Upper lobe of left lung (tissue), 6 donors: Measurements from ENCODE around the gene HRH1. TPM values are rescaled to one million over a fixed set of nuclear protein-coding genes. Genes with fewer than 3 reads are reported as not detected.
"Not testable (repeated sequence)": the region's sequence is repeated elsewhere in the genome, so short reads cannot be mapped to it uniquely, and the experiment has no call there.

Experiments
- ATAC-seq, 2 donors: fragments of 200-7000 bp; cut with Tn5 transposase; one replicate each; pipeline ENCODE4 v1.9.1; 2022; ENCODE audit warnings: mild to moderate bottlenecking in 2 of 2, moderate library complexity in 2 of 2; ENCODE audit not compliant: low FRiP score in 2 of 2
- DNase-seq, 2 donors: peaks; one replicate each; pipeline ENCODE4 v3.0.0-alpha.2; 2019 to 2020
- H3K27ac ChIP-seq, 4 donors: fragments of 200-600 bp; sonication (generic); one replicate each; pipeline ENCODE4 v1.5.1; 2016 to 2019
- H3K27me3 ChIP-seq, 4 donors: fragments of 200-600 bp; sonication (generic); one replicate each; pipeline ENCODE4 v1.5.1; 2017 to 2019
- H3K36me3 ChIP-seq, 4 donors: fragments of 200-600 bp; sonication (generic); one replicate each; pipeline ENCODE4 v1.5.1; 2016 to 2019
- H3K4me1 ChIP-seq, 4 donors: fragments of 200-600 bp; sonication (generic); one replicate each; pipeline ENCODE4 v1.5.1; 2018 to 2019
- H3K4me3 ChIP-seq, 4 donors: fragments of 200-600 bp; sonication (generic); one replicate each; pipeline ENCODE4 v1.5.1; 2017 to 2019; ENCODE audit warnings: mild to moderate bottlenecking in 2 of 4, moderate library complexity in 1 of 4
- H3K9me3 ChIP-seq, 4 donors: fragments of 200-600 bp; sonication (generic); one replicate each; pipeline ENCODE4 v1.5.1; 2018 to 2019
- EP300 ChIP-seq, 4 donors: sonication (generic); formaldehyde crosslinking; IDR thresholded peaks; one replicate each; pipeline ENCODE4 v1.5.1; 2017; ENCODE audit warnings: antibody characterized with exemption in 4 of 4, control low read depth in 2 of 4
- POLR2A ChIP-seq, 4 donors: fragments of 450-650 bp; IDR thresholded peaks; one replicate each; pipeline ENCODE4 v1.5.1; 2016 to 2017; ENCODE audit warnings: antibody characterized with exemption in 4 of 4, mild to moderate bottlenecking in 2 of 4
- POLR2AphosphoS5 ChIP-seq, 2 donors: sonication (generic); formaldehyde crosslinking; IDR thresholded peaks; one replicate each; pipeline ENCODE4 v1.5.1; 2017; ENCODE audit warnings: antibody characterized with exemption in 2 of 2
- WGBS, 2 donors: methylation state at CpG; one replicate each; pipeline ENCODE4 v1.1.5; 2017 to 2018; 5-methylcytosine and 5-hydroxymethylcytosine counted together
- total RNA-seq, 6 donors: library from RNA; depleted of rRNA in 4 of 6; stranded (reverse); fragments of >200 nt in 4 of 6; gene quantifications; one replicate each; pipeline versions ENCODE4 v1.1.0 to v1.2.1, GENCODE V29; 2016 to 2021
- TF ChIP-seq, protein P1 (sequence below), 6 experiments: fragments of 450-650 bp in 4 of 6; fragments of 200-600 bp in 2 of 6; sonication (generic) in 2 of 6; IDR thresholded peaks; one replicate each; pipeline ENCODE4 v1.5.1; 2016 to 2019; ENCODE audit warnings: antibody characterized with exemption in 6 of 6
- donor health status: DM: no; HTN: no; CAD: no; lungs with moderate emphysema.
- donor health status: DM: no; HTN: yes; CAD: no; lungs with severe emphysema.

The HRH1 gene, protein sequence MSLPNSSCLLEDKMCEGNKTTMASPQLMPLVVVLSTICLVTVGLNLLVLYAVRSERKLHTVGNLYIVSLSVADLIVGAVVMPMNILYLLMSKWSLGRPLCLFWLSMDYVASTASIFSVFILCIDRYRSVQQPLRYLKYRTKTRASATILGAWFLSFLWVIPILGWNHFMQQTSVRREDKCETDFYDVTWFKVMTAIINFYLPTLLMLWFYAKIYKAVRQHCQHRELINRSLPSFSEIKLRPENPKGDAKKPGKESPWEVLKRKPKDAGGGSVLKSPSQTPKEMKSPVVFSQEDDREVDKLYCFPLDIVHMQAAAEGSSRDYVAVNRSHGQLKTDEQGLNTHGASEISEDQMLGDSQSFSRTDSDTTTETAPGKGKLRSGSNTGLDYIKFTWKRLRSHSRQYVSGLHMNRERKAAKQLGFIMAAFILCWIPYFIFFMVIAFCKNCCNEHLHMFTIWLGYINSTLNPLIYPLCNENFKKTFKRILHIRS
- total RNA-seq = 10 to 100 TPM in 1 of 6 donors, 1 to 10 TPM in 5; 2.9 to 13.4 (median 3.7) TPM

DNA sequence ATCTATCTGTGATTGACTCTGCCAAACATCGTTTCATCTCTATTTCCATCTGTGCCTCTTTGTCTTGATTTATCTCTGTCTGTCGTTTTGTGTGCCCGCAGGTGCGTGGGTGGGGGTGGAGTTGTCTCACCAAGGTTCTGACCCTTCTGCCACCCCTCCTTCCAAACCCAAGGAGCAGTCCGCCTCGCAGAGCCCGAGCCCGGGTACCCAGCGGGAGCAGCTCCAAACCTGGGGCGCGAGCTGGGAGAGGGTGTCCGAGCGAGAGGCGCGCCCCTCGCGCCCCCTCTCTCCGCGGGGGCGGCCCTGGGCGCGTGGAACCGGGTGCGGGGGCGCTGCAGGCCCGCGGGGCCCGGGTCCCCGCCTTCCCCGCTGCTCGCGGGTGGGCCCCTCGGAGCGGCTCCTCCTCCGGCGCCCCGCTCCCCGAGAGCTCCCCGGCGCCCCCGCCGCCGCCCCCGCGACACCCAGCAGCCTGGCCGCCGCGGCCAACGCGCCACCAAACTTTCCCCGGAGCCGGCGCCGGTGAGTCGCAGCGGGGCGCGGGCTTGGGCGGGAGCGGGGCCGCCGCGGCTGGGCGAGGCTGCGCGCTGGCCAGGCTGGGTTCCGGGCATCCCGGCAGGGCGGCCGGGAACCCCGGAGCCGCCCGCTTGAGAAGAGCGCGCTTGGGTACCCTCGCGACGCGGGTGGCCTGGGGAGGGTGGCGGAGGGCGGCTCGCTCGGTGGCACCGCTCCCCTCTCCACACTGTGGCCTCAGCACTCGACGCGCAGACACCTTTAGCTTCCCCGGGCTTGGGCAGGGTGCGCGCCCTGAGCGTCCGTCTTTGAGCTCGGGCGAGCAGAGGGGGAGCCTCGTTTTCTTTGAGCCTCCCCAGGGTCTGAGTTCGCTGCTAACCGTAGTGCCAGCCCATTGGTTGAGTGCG is at the start of gene HRH1:
HRH1 (plus strand) TSS at position 458 of the 917 bp plus-strand sequence. CDS start 104,545 bp downstream, outside the sequence.
- H3K27me3 ChIP-seq = peaks cover 0 to 4% (median 0%) of the 10 kb centered on the region in 4 donors
- no peaks in the 10 kb centered on the region for H3K36me3 ChIP-seq
- TF ChIP-seq POLR2AphosphoS5 (IDR thresholded peaks at IDR 0.05) = no peak
- TF ChIP-seq POLR2A (IDR thresholded peaks at IDR 0.05) = peak in 1 of 4 donors; percentile 20
- ATAC-seq (peak; percentile 35 to 74), DNase-seq (peak in 1 of 2 donors; percentile 88)
- peaks cover 11 to 24% (median 20%) of the 10 kb centered on the region in 4 donors for H3K4me1 ChIP-seq
- no peaks in the 10 kb centered on the region for H3K9me3 ChIP-seq
- peak within 1 kb of the TSS; percentile 28 to 61 (median 51) for H3K4me3 ChIP-seq
- peak within 1 kb of the TSS; percentile 7 to 67 (median 59) for H3K27ac ChIP-seq
- 5 to 6% methylated on average over 5 to 29 of the region's 98 CpGs for WGBS, 2 donors

DNA sequence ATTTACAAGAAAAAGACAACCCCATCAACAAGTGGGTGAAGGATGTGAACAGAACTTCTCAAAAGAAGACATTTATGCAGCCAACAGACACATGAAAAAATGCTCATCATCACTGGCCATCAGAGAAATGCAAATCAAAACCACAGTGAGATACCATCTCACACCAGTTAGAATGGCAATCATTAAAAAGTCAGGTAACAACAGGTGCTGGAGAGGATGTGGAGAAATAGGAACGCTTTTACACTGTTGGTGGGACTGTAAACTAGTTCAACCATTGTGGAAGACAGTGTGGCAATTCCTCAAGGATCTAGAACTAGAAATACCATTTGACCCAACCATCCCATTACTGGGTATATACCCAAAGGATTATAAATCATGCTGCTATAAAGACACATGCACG is 41.0 kb upstream of the HRH1 start:
- H3K4me3 ChIP-seq, H3K4me1 ChIP-seq, H3K9me3 ChIP-seq, ATAC-seq, H3K36me3 ChIP-seq, DNase-seq, H3K27ac ChIP-seq, H3K27me3 ChIP-seq: not testable (repeated sequence)
- WGBS, 2 donors = 94 to 100% methylated on average over 2 of the region's 2 CpGs

DNA sequence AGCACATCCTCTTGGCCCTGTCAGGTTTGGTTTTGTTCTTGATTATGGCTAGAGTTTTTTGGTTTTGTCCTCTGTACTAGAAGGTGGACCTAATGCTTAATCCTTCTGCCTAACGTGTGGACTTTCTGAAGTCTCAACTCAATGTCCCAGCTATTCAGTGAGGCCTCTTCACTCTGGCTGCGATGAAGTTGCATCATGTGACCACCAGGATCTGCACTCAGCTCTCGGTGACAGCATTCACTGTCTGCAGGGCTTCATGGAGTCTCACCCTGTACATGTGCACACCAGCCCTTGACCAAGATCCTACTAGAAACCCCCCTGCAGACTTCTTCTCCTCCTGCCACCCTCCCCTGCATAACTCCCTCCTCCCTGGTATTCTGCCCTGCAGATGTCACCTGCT is 38.7 kb upstream of the HRH1 start:
- Histone ChIP-seq H3K27me3 (no peaks in the 10 kb centered on the region), H3K4me3 (no peak overlapping the region), H3K27ac (no peak overlapping the region), H3K36me3 (no peaks in the 10 kb centered on the region), H3K9me3 (peaks cover 0 to 3% (median 0%) of the 10 kb centered on the region in 4 donors), H3K4me1 (no peaks in the 10 kb centered on the region)
- ATAC-seq (no peak), DNase-seq (no peak)
- WGBS, 2 donors = 79 to 83% methylated on average over 3 of the region's 3 CpGs
- TF ChIP-seq POLR2A (IDR thresholded peaks at IDR 0.05) = no peak
- TF ChIP-seq POLR2AphosphoS5 (IDR thresholded peaks at IDR 0.05) = no peak
- TF ChIP-seq, protein P1, sequence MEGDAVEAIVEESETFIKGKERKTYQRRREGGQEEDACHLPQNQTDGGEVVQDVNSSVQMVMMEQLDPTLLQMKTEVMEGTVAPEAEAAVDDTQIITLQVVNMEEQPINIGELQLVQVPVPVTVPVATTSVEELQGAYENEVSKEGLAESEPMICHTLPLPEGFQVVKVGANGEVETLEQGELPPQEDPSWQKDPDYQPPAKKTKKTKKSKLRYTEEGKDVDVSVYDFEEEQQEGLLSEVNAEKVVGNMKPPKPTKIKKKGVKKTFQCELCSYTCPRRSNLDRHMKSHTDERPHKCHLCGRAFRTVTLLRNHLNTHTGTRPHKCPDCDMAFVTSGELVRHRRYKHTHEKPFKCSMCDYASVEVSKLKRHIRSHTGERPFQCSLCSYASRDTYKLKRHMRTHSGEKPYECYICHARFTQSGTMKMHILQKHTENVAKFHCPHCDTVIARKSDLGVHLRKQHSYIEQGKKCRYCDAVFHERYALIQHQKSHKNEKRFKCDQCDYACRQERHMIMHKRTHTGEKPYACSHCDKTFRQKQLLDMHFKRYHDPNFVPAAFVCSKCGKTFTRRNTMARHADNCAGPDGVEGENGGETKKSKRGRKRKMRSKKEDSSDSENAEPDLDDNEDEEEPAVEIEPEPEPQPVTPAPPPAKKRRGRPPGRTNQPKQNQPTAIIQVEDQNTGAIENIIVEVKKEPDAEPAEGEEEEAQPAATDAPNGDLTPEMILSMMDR (IDR thresholded peaks at IDR 0.05) = no peak
- no peak for TF ChIP-seq EP300 (IDR thresholded peaks at IDR 0.05)

DNA sequence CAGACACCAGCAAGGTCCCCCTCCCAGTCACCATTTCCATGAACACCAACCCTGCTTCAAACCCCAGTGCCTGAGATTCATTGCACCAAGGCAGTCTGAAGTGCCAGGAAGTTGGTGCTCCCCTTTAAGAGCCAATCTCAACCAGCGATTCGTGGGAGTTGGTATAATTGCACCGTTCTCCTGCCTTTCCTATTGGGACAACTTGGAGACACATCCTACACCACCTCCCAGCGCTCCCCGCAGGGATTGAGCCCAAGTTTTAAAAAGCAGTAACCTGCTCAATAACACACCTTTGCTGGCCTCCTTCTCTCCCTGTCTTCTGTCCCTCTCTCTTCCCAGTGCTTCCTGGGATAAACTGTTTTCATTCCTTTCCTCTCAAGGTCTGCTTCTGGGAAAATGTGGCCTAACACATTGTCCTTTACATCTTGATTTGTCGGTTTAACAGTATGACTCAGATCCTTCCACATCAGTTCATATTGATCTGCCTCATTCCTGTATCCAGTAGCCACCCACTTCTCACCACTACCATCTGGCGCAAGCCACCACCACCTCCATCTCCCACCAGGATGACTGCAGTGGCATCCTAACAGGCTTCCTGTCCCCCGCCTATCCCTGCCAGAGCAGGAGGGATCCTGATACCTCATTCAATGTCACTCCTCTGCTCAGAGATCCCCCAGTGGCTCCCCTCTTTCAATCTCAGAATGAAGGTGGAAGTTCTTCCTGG is 37.8 kb upstream of the HRH1 start:
- no peak overlapping the region for H3K27ac ChIP-seq
- WGBS, 2 donors = 87 to 89% methylated on average over 8 of the region's 8 CpGs
- no peaks in the 10 kb centered on the region for H3K36me3 ChIP-seq
- H3K27me3 ChIP-seq = no peaks in the 10 kb centered on the region
- TF ChIP-seq POLR2AphosphoS5 (IDR thresholded peaks at IDR 0.05) (no peak), EP300 (IDR thresholded peaks at IDR 0.05) (no peak), POLR2A (IDR thresholded peaks at IDR 0.05) (no peak)
- TF ChIP-seq, protein P1 (IDR thresholded peaks at IDR 0.05) = no peak
- H3K9me3 ChIP-seq = peaks cover 0 to 3% (median 0%) of the 10 kb centered on the region in 4 donors
- DNase-seq = no peak
- H3K4me1 ChIP-seq = no peaks in the 10 kb centered on the region
- H3K4me3 ChIP-seq = no peak overlapping the region
- no peak for ATAC-seq

DNA sequence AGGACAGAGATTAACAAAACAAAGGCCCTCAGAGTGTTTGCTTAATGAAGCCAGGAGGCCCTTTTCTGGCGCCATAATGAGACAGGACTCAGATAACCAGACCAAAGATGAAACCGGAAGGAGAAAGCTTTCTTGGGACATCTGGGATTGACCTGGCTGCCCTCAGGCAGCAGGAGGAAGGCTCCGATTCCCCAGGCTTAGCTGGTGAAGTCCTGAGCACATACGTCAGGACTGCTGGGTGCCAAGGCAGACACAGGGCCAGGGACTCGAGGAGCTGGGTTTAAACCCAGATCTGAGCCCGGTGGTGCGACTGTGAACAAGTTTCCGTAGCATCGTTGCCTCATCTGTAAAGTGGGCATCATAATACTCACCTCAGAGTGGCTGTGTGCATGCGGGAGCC is 36.7 kb upstream of the HRH1 start:
- no peak for ATAC-seq
- no peaks in the 10 kb centered on the region for H3K36me3 ChIP-seq
- 84 to 90% methylated on average over 3 to 10 of the region's 10 CpGs for WGBS, 2 donors

More for the DNA sequence above, 36.7 kb upstream of the HRH1 start:
- H3K27me3 ChIP-seq = no peaks in the 10 kb centered on the region
- DNase-seq = no peak
- no peaks in the 10 kb centered on the region for H3K4me1 ChIP-seq
- H3K9me3 ChIP-seq = peaks cover 0 to 3% (median 0%) of the 10 kb centered on the region in 4 donors
- TF ChIP-seq POLR2A (IDR thresholded peaks at IDR 0.05) (no peak), POLR2AphosphoS5 (IDR thresholded peaks at IDR 0.05) (no peak), EP300 (IDR thresholded peaks at IDR 0.05) (no peak)
- TF ChIP-seq, protein P1 (IDR thresholded peaks at IDR 0.05) = no peak
- H3K27ac ChIP-seq = no peak overlapping the region
- H3K4me3 ChIP-seq = no peak overlapping the region
